ENCODE measurements around the gene MAB21L4.

MAB21L4 gene

GRCh38 chr2:240896871-240897692 lies 1.1 kb upstream of the MAB21L4 start:
- no peak for DNase-seq (ENCODE audit: insufficient read length)
- no peak for FAIRE-seq

GRCh38 chr2:240896394-240896793 lies 438 bp upstream of the MAB21L4 start:
- DNase-seq (ENCODE audit: insufficient read length): no peak
- TF ChIP-seq TAF1 (IDR thresholded peaks at IDR 0.05; ENCODE audit: borderline replicate concordance, low read depth, low read length): no peak
- TF ChIP-seq POLR2A (IDR thresholded peaks at IDR 0.05; ENCODE audit: low read depth, low read length): no peak
- TF ChIP-seq POLR2AphosphoS5 (IDR thresholded peaks at IDR 0.05; ENCODE audit: low read depth, low read length): no peak
- FAIRE-seq: no peak

More at GRCh38 chr2:240896871-240897692, 1.1 kb upstream of the MAB21L4 start:
- TF ChIP-seq POLR2AphosphoS5 (IDR thresholded peaks at IDR 0.05; ENCODE audit: low read depth, low read length): no peak

- TF ChIP-seq POLR2A (IDR thresholded peaks at IDR 0.05; ENCODE audit: low read depth, low read length) (no peak), POLR2AphosphoS5 (IDR thresholded peaks at IDR 0.05; ENCODE audit: low read depth, low read length) (no peak), TAF1 (IDR thresholded peaks at IDR 0.05; ENCODE audit: borderline replicate concordance, low read depth, low read length) (no peak)
- FAIRE-seq (no peak), DNase-seq (ENCODE audit: insufficient read length) (no peak)
Observed at GRCh38 chr2:240894836-240895558, 959 bp downstream of the MAB21L4 start.

GRCh38 chr2:240894006-240894405 lies 1.9 kb downstream of the MAB21L4 start:
- no peak for DNase-seq (ENCODE audit: insufficient read length)
- no peak for FAIRE-seq
- TF ChIP-seq POLR2A (IDR thresholded peaks at IDR 0.05; ENCODE audit: low read depth, low read length) (no peak), TAF1 (IDR thresholded peaks at IDR 0.05; ENCODE audit: borderline replicate concordance, low read depth, low read length) (no peak), POLR2AphosphoS5 (IDR thresholded peaks at IDR 0.05; ENCODE audit: low read depth, low read length) (no peak)

- no peak for DNase-seq (ENCODE audit: insufficient read length)
- FAIRE-seq: no peak
- TF ChIP-seq POLR2A (IDR thresholded peaks at IDR 0.05; ENCODE audit: low read depth, low read length): no peak
- TF ChIP-seq TAF1 (IDR thresholded peaks at IDR 0.05; ENCODE audit: borderline replicate concordance, low read depth, low read length): no peak
- TF ChIP-seq POLR2AphosphoS5 (IDR thresholded peaks at IDR 0.05; ENCODE audit: low read depth, low read length): no peak
Observed at GRCh38 chr2:240893363-240893844, 2.6 kb downstream of the MAB21L4 start.

- DNase-seq (ENCODE audit: insufficient read length): no peak
- no peak for FAIRE-seq
- no peak for TF ChIP-seq POLR2AphosphoS5 (IDR thresholded peaks at IDR 0.05; ENCODE audit: low read depth, low read length)
- no peak for TF ChIP-seq POLR2A (IDR thresholded peaks at IDR 0.05; ENCODE audit: low read depth, low read length)
- TF ChIP-seq TAF1 (IDR thresholded peaks at IDR 0.05; ENCODE audit: borderline replicate concordance, low read depth, low read length): no peak
Observed at GRCh38 chr2:240892925-240893324, 3.0 kb downstream of the MAB21L4 start.

- TF ChIP-seq POLR2A (IDR thresholded peaks at IDR 0.05; ENCODE audit: low read depth, low read length) (no peak), POLR2AphosphoS5 (IDR thresholded peaks at IDR 0.05; ENCODE audit: low read depth, low read length) (no peak), TAF1 (IDR thresholded peaks at IDR 0.05; ENCODE audit: borderline replicate concordance, low read depth, low read length) (no peak)
- FAIRE-seq (no peak), DNase-seq (ENCODE audit: insufficient read length) (no peak)
Observed at GRCh38 chr2:240892356-240892755, 3.6 kb downstream of the MAB21L4 start.

- FAIRE-seq (no peak), DNase-seq (ENCODE audit: insufficient read length) (no peak)
- TF ChIP-seq POLR2A (IDR thresholded peaks at IDR 0.05; ENCODE audit: low read depth, low read length): no peak
- TF ChIP-seq TAF1 (IDR thresholded peaks at IDR 0.05; ENCODE audit: borderline replicate concordance, low read depth, low read length): no peak
- no peak for TF ChIP-seq POLR2AphosphoS5 (IDR thresholded peaks at IDR 0.05; ENCODE audit: low read depth, low read length)
Observed at GRCh38 chr2:240891492-240892340, 4.2 kb downstream of the MAB21L4 start.

GRCh38 chr2:240890691-240891090 lies 5.3 kb downstream of the MAB21L4 start:
- TF ChIP-seq TAF1 (IDR thresholded peaks at IDR 0.05; ENCODE audit: borderline replicate concordance, low read depth, low read length): no peak
- TF ChIP-seq POLR2A (IDR thresholded peaks at IDR 0.05; ENCODE audit: low read depth, low read length): no peak
- TF ChIP-seq POLR2AphosphoS5 (IDR thresholded peaks at IDR 0.05; ENCODE audit: low read depth, low read length): no peak
- DNase-seq (ENCODE audit: insufficient read length) (no peak), FAIRE-seq (no peak)

GRCh38 chr2:240889601-240890560 lies 6.1 kb downstream of the MAB21L4 start:
- no peak for FAIRE-seq
- TF ChIP-seq POLR2AphosphoS5 (IDR thresholded peaks at IDR 0.05; ENCODE audit: low read depth, low read length) (no peak), POLR2A (IDR thresholded peaks at IDR 0.05; ENCODE audit: low read depth, low read length) (no peak), TAF1 (IDR thresholded peaks at IDR 0.05; ENCODE audit: borderline replicate concordance, low read depth, low read length) (no peak)
- no peak for DNase-seq (ENCODE audit: insufficient read length)
